Thyroid gland (tissue), 4 donors: ENCODE data around the gene COL6A3.

Experiments
- CTCF ChIP-seq, 6 experiments: fragments of 200-600 bp in 3 of 6; fragments of 450-650 bp in 3 of 6; sonication (generic) in 3 of 6; IDR thresholded peaks; one replicate each; pipeline ENCODE4 v1.5.1; 2016 to 2019; ENCODE audit warnings: antibody characterized with exemption in 6 of 6, mild to moderate bottlenecking in 2 of 6, inconsistent platforms in 1 of 6, moderate library complexity in 1 of 6
- POLR2A ChIP-seq, 2 donors: fragments of 450-650 bp; IDR thresholded peaks; one replicate each; pipeline ENCODE4 v1.6.1; 2017; ENCODE audit warnings: antibody characterized with exemption in 2 of 2, mild to moderate bottlenecking in 2 of 2, moderate library complexity in 1 of 2

- TF ChIP-seq CTCF (IDR thresholded peaks at IDR 0.05): no peak
- no peak for TF ChIP-seq POLR2A (IDR thresholded peaks at IDR 0.05)
These were observed 113.2 kb downstream of the COL6A3 start for GRCh38 chr2:237300739-237301138.
